PC-9 (cell line): Measurements from ENCODE around the gene RPL41. TPM values are rescaled to one million over a fixed set of nuclear protein-coding genes. Genes with fewer than 3 reads are reported as not detected.

ENCODE experiments used
- BruUV-seq: library from RNA; stranded (reverse); fragments of 400-500 nt; replicated peaks from 2 replicates; lab custom pipeline; 2021; lab: Mats Ljungman, UMichigan
- CTCF ChIA-PET: fragments of 300-600 bp; sonication (Branson Sonifier 250); formaldehyde crosslinking; loops from one replicate; lab custom pipeline; 2022; ENCODE audit warnings: antibody characterized with exemption; lab: Charles Lee
- POLR2A ChIA-PET: fragments of 300-600 bp; sonication (Branson Sonifier 250); formaldehyde crosslinking; loops from one replicate; lab custom pipeline; 2022; ENCODE audit warnings: antibody characterized with exemption; ENCODE audit not compliant: unreplicated experiment; lab: Charles Lee
- DNase-seq, 2 experiments: peaks; one replicate each; pipeline versions ENCODE4 v3.0.0 to v3.0.0-alpha.2; 2015 to 2022; ENCODE audit warnings: mixed read lengths in 1 of 2
- H2AFZ ChIP-seq: fragments of 200-600 bp; sonication (generic); 2 replicates; pipeline ENCODE4 v1.8.1; 2017; ENCODE audit warnings: antibody characterized with exemption
- H3F3A ChIP-seq: fragments of 200-600 bp; sonication (generic); 2 replicates; pipeline ENCODE4 v1.8.1; 2017; ENCODE audit warnings: antibody characterized with exemption, mild to moderate bottlenecking, low read depth; ENCODE audit not compliant: insufficient read depth
- H3K27ac ChIP-seq: fragments of 200-600 bp; sonication (generic); 2 replicates; pipeline ENCODE4 v1.6.1; 2016; ENCODE audit warnings: mixed run types
- H3K27me3 ChIP-seq: fragments of 200-600 bp; sonication (generic); 2 replicates; pipeline ENCODE4 v1.6.1; 2016; ENCODE audit warnings: low read depth, mixed run types; ENCODE audit not compliant: insufficient read depth
- H3K36me3 ChIP-seq: fragments of 200-600 bp; sonication (generic); 2 replicates; pipeline ENCODE4 v1.6.1; 2016; ENCODE audit warnings: low read depth, mixed run types
- H3K4me1 ChIP-seq: fragments of 200-600 bp; sonication (generic); replicated peaks from 2 replicates; pipeline ENCODE4 v1.6.1; 2016; ENCODE audit warnings: mixed run types; ENCODE audit not compliant: insufficient read depth
- H3K4me2 ChIP-seq: fragments of 200-600 bp; sonication (generic); 2 replicates; pipeline ENCODE4 v1.6.1; 2017; ENCODE audit warnings: mixed run types
- H3K4me3 ChIP-seq: fragments of 200-600 bp; sonication (generic); 2 replicates; pipeline ENCODE4 v1.6.1; 2016; ENCODE audit warnings: mixed run types
- H3K79me2 ChIP-seq: fragments of 200-600 bp; sonication (generic); 2 replicates; pipeline ENCODE4 v1.6.1; 2017; ENCODE audit warnings: low read depth, mixed run types
- H3K9me2 ChIP-seq: fragments of 200-600 bp; sonication (generic); 2 replicates; pipeline ENCODE4 v1.8.1; 2017; ENCODE audit warnings: mild to moderate bottlenecking; ENCODE audit not compliant: insufficient read depth
- H3K9me3 ChIP-seq: fragments of 200-600 bp; sonication (generic); 2 replicates; pipeline ENCODE4 v1.8.1; 2016; ENCODE audit warnings: low read depth; ENCODE audit not compliant: insufficient read depth
- H4K20me1 ChIP-seq: fragments of 200-600 bp; sonication (generic); 2 replicates; pipeline ENCODE4 v1.8.1; 2017; ENCODE audit not compliant: insufficient read depth
- EZH2 ChIP-seq: fragments of 200-600 bp; sonication (generic); IDR thresholded peaks from 2 replicates; pipeline ENCODE4 v1.8.0; 2017; ENCODE audit warnings: antibody characterized with exemption, low read depth
- intact Hi-C: fragments of 100-400 bp; cut with micrococcal nuclease; formaldehyde crosslinking; loops from one replicate; pipeline ENCODE4 v1.10.0; 2022; ENCODE audit not compliant: unreplicated experiment
- total RNA-seq: library from RNA; stranded (reverse); gene quantifications from 2 replicates; pipeline ENCODE4 v1.2.3, GENCODE V29; 2021
- TF ChIP-seq, protein P1 (sequence below): fragments of 200-600 bp; sonication (generic); conservative IDR thresholded peaks from 2 replicates; pipeline ENCODE4 v1.6.1; 2017; ENCODE audit warnings: mixed run types, antibody characterized with exemption, mild to moderate bottlenecking, moderate library complexity

The RPL41 gene
- total RNA-seq, 1 experiment from 2014 or later: 3,423 TPM

GRCh38 chr12:56152756-56153677 lies 36.6 kb downstream of the RPL41 start:
- Histone ChIP-seq H3K4me1 (peaks cover 29% of the 10 kb centered on the region), H3F3A (peaks cover 22% of the 10 kb centered on the region; the same call in 1 of the 2 replicates), H3K27me3 (no peaks in the 10 kb centered on the region), H3K4me2 (peak overlapping the region; percentile 88), H3K9me3 (no peaks in the 10 kb centered on the region), H3K9me2 (no peaks in the 10 kb centered on the region), H3K27ac (no peak overlapping the region), H3K36me3 (no peaks in the 10 kb centered on the region), H2AFZ (peak overlapping the region; percentile 82), H3K4me3 (peak overlapping the region; percentile 77), H3K79me2 (peaks cover 9% of the 10 kb centered on the region; the same call in 1 of the 2 replicates), H4K20me1 (no peaks in the 10 kb centered on the region)
- intact Hi-C loops: loop anchor here (1.0 kb wide), 1 partner anchor 27 kb away; no protein-coding TSS in a partner anchor
- TF ChIP-seq, protein P1, sequence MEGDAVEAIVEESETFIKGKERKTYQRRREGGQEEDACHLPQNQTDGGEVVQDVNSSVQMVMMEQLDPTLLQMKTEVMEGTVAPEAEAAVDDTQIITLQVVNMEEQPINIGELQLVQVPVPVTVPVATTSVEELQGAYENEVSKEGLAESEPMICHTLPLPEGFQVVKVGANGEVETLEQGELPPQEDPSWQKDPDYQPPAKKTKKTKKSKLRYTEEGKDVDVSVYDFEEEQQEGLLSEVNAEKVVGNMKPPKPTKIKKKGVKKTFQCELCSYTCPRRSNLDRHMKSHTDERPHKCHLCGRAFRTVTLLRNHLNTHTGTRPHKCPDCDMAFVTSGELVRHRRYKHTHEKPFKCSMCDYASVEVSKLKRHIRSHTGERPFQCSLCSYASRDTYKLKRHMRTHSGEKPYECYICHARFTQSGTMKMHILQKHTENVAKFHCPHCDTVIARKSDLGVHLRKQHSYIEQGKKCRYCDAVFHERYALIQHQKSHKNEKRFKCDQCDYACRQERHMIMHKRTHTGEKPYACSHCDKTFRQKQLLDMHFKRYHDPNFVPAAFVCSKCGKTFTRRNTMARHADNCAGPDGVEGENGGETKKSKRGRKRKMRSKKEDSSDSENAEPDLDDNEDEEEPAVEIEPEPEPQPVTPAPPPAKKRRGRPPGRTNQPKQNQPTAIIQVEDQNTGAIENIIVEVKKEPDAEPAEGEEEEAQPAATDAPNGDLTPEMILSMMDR: no peak
- TF ChIP-seq EZH2: no peak
- CTCF ChIA-PET: interaction anchor here (0.7 kb wide), 1 partner anchor 417 kb away, joined by 3 read pairs; no protein-coding TSS in a partner anchor
- POLR2A ChIA-PET: no interaction called here
- no peak for DNase-seq
- TSS peak; percentile 53 for BruUV-seq

GRCh38 chr12:56153678-56154065 lies 37.2 kb downstream of the RPL41 start:
- intact Hi-C loops: no loop called here
- H3K36me3 ChIP-seq: no peaks in the 10 kb centered on the region
- no peaks in the 10 kb centered on the region for H3K27me3 ChIP-seq
- ChIA-PET POLR2A (interaction anchor here (0.6 kb wide), 1 partner anchor 306 kb away, joined by 3 read pairs; no protein-coding TSS in a partner anchor), CTCF (interaction anchor here (0.7 kb wide), 1 partner anchor 418 kb away, joined by 3 read pairs; no protein-coding TSS in a partner anchor)
- no peak for TF ChIP-seq EZH2
- TF ChIP-seq, protein P1: no peak
- peaks cover 14% of the 10 kb centered on the region for H3K79me2 ChIP-seq
- H3K27ac ChIP-seq: no peak overlapping the region
- H3K4me2 ChIP-seq: peak overlapping the region; percentile 88
- peaks cover 23% of the 10 kb centered on the region; the same call in 1 of the 2 replicates for H3F3A ChIP-seq
- no peaks in the 10 kb centered on the region for H4K20me1 ChIP-seq
- no TSS peak for BruUV-seq
- peaks cover 29% of the 10 kb centered on the region for H3K4me1 ChIP-seq
- no peak overlapping the region for H2AFZ ChIP-seq
- peak overlapping the region; percentile 77; the same call in 1 of the 2 replicates for H3K4me3 ChIP-seq
- no peaks in the 10 kb centered on the region for H3K9me2 ChIP-seq
- no peaks in the 10 kb centered on the region for H3K9me3 ChIP-seq
- no peak for DNase-seq

DNA sequence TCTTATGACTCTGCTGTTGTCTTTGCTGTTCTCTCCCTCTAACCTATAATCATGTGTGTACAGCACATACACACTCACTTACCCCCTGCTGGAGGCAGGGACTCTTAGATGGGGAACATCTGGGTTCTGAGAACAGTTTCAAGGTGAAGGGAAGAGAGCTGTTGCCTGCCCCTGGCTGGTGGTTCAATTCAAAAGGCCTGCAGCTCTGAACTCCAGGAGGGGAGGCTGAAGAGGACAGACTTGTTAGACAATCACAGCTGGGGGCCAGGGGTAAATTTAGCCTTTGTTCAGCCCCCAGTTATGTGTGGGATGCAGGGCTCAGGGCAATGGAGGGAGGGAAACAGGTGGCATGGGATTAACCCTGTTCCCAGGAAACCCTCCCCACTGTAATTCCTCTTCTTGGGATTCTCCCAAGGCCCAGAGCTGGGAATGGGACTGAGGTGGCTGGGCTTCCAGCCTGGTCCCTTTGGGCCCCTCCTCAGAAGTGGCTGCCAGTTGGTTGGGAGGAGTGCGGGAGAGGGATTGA lies 37.9 kb downstream of the RPL41 start:
- Histone ChIP-seq H3K4me2 (no peak overlapping the region), H3K4me1 (peaks cover 31% of the 10 kb centered on the region), H3K79me2 (peaks cover 20% of the 10 kb centered on the region), H3K9me3 (no peaks in the 10 kb centered on the region), H3F3A (peaks cover 27% of the 10 kb centered on the region), H3K27me3 (no peaks in the 10 kb centered on the region), H3K9me2 (no peaks in the 10 kb centered on the region), H2AFZ (no peak overlapping the region), H4K20me1 (peaks cover 2% of the 10 kb centered on the region), H3K4me3 (no peak overlapping the region), H3K36me3 (peaks cover under 1% of the 10 kb centered on the region; the same call in 1 of the 2 replicates), H3K27ac (no peak overlapping the region)
- intact Hi-C loops: no loop called here
- CTCF ChIA-PET: no interaction called here
- POLR2A ChIA-PET: interaction anchor here (0.6 to 0.7 kb wide), 2 partner anchors 8 to 306 kb away, joined by 3 to 4 read pairs; no protein-coding TSS in a partner anchor
- BruUV-seq: no TSS peak
- TF ChIP-seq EZH2: no peak
- TF ChIP-seq, protein P1: no peak
- DNase-seq: no peak
